Sigmoid colon (tissue), 7 donors: ENCODE measurements around the gene SLC5A1. TPM values are rescaled to one million over a fixed set of nuclear protein-coding genes. Genes with fewer than 3 reads are reported as not detected.

ENCODE experiments used
- DNase-seq: peaks from one replicate; pipeline ENCODE4 v3.0.0-alpha.2; 2019
- H3K27ac ChIP-seq, 4 donors: fragments of 200-600 bp; sonication (generic); one replicate each; pipeline ENCODE4 v1.5.1; 2016 to 2019; ENCODE audit warnings: mild to moderate bottlenecking in 1 of 4
- H3K27me3 ChIP-seq, 3 donors: fragments of 200-600 bp; sonication (generic); one replicate each; pipeline ENCODE4 v1.5.1; 2019; ENCODE audit warnings: mild to moderate bottlenecking in 1 of 3
- H3K36me3 ChIP-seq, 4 donors: fragments of 200-600 bp; sonication (generic); one replicate each; pipeline ENCODE4 v1.5.1; 2016 to 2019
- H3K4me1 ChIP-seq, 4 donors: fragments of 200-600 bp; sonication (generic); one replicate each; pipeline ENCODE4 v1.5.1; 2017 to 2019
- H3K4me3 ChIP-seq, 4 donors: fragments of 200-600 bp; sonication (generic); one replicate each; pipeline ENCODE4 v1.5.1; 2017 to 2019; ENCODE audit warnings: mild to moderate bottlenecking in 2 of 4, moderate library complexity in 1 of 4
- H3K9me3 ChIP-seq, 4 donors: fragments of 200-600 bp in 3 of 4; sonication (generic) in 3 of 4; one replicate each; pipeline versions ENCODE4 v1.5.1 to v1.6.1; 2013 to 2019
- EP300 ChIP-seq, 4 donors: sonication (generic); formaldehyde crosslinking; IDR thresholded peaks; one replicate each; pipeline ENCODE4 v1.6.1; 2017; ENCODE audit warnings: antibody characterized with exemption in 4 of 4
- POLR2A ChIP-seq, 2 donors: fragments of 450-650 bp; IDR thresholded peaks; one replicate each; pipeline ENCODE4 v1.6.1; 2016; ENCODE audit warnings: antibody characterized with exemption in 2 of 2, mild to moderate bottlenecking in 2 of 2, moderate library complexity in 2 of 2
- POLR2AphosphoS5 ChIP-seq, 4 donors: sonication (generic); formaldehyde crosslinking; IDR thresholded peaks; one replicate each; pipeline ENCODE4 v1.6.1; 2017; ENCODE audit warnings: antibody characterized with exemption in 4 of 4
- WGBS, 2 donors: extraction: QIAGEN DNeasy Blood & Tissue Kit; methylation state at CpG; one replicate each; pipeline ENCODE4 v1.1.7; 2013; 5-methylcytosine and 5-hydroxymethylcytosine counted together
- intact Hi-C: fragments of 100-400 bp; cut with DNase I; formaldehyde crosslinking; loops from one replicate; pipeline ENCODE4 v1.15.1; 2023
- polyA plus RNA-seq, 3 donors: library from polyadenylated mRNA; stranded (reverse); fragments of 200-250 nt; gene quantifications; one replicate each; pipeline ENCODE4 v1.2.3, GENCODE V29; 2013
- total RNA-seq, 4 donors: library from RNA; depleted of rRNA; stranded (reverse); fragments of >200 nt; gene quantifications; one replicate each; pipeline ENCODE4 v1.1.0, GENCODE V29; 2016
- TF ChIP-seq, protein P1 (sequence below), 4 experiments: fragments of 450-650 bp in 3 of 4; fragments of 200-600 bp in 1 of 4; IDR thresholded peaks; one replicate each; pipeline ENCODE4 v1.5.1; 2016 to 2019; ENCODE audit warnings: antibody characterized with exemption in 4 of 4, mild to moderate bottlenecking in 3 of 4, moderate library complexity in 2 of 4
- donor health status: healthy with polysubstance abuse.
- donor health status: Bipolar disorder and iron deficiency.
- donor health status: healthy.

Gene SLC5A1
- total and polyA plus RNA-seq, 7 donors = 2.4 to 28.8 (median 2.8) TPM; not detected in 4

DNA sequence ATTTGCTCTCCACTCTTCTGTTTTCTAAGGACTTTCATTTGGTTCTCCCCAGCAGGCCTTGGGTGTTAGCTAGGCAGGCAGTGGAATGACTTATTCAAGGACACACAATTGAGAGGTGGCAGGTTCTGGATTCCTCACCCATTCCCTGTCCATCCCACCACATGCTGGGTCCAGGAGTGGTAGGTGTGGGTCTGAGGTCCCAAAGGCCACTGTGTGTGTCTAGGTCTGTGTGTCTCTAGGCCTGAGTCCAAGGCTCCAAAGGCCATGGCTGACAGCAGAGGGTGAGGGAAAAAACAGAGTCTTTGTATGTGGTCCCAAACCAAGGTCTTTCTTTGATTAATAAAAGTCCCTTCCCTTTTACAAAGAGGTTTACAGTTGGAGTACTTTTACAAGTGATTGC lies 40.8 kb downstream of the SLC5A1 start:
- TF ChIP-seq EP300 (IDR thresholded peaks at IDR 0.05) (no peak), POLR2AphosphoS5 (IDR thresholded peaks at IDR 0.05) (no peak), POLR2A (IDR thresholded peaks at IDR 0.05) (no peak)
- TF ChIP-seq, protein P1, sequence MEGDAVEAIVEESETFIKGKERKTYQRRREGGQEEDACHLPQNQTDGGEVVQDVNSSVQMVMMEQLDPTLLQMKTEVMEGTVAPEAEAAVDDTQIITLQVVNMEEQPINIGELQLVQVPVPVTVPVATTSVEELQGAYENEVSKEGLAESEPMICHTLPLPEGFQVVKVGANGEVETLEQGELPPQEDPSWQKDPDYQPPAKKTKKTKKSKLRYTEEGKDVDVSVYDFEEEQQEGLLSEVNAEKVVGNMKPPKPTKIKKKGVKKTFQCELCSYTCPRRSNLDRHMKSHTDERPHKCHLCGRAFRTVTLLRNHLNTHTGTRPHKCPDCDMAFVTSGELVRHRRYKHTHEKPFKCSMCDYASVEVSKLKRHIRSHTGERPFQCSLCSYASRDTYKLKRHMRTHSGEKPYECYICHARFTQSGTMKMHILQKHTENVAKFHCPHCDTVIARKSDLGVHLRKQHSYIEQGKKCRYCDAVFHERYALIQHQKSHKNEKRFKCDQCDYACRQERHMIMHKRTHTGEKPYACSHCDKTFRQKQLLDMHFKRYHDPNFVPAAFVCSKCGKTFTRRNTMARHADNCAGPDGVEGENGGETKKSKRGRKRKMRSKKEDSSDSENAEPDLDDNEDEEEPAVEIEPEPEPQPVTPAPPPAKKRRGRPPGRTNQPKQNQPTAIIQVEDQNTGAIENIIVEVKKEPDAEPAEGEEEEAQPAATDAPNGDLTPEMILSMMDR (IDR thresholded peaks at IDR 0.05) = no peak
- intact Hi-C loops = no loop called here

DNA sequence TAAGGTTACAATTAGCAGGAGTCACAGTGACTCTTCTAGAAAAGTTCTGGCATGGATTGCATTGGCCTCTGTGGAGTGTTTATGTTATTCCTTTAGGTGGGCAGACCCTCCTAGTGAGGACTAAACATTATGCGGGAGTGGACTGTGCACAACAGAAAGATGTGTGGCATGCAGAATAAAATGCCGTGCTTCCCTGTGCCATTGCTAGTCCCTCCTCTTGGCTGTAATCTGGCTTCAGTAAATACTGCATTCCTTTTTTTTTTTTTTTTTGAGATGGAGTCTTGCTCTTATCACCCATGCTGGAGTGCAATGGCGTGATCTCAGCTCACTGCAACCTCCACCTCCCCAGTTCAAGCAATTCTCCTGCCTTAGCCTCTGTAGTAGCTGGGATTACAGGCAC lies 45.0 kb downstream of the SLC5A1 start:
- TF ChIP-seq EP300 (IDR thresholded peaks at IDR 0.05) (no peak), POLR2AphosphoS5 (IDR thresholded peaks at IDR 0.05) (no peak)
- TF ChIP-seq, protein P1 (IDR thresholded peaks at IDR 0.05) = no peak
- Histone ChIP-seq H3K36me3 (no peaks in the 10 kb centered on the region), H3K9me3 (no peaks in the 10 kb centered on the region), H3K27ac (no peak overlapping the region), H3K27me3 (no peaks in the 10 kb centered on the region), H3K4me3 (no peak overlapping the region), H3K4me1 (no peaks in the 10 kb centered on the region)
- intact Hi-C loops = no loop called here
- WGBS, 2 donors = 68 to 69% methylated on average over 3 of the region's 3 CpGs
- DNase-seq = no peak

More for the DNA sequence above, 40.8 kb downstream of the SLC5A1 start:
- no peaks in the 10 kb centered on the region for H3K27me3 ChIP-seq
- peaks cover 0 to 6% (median 0%) of the 10 kb centered on the region in 4 donors for H3K4me1 ChIP-seq
- H3K4me3 ChIP-seq = no peak overlapping the region
- H3K27ac ChIP-seq = no peak overlapping the region
- no peaks in the 10 kb centered on the region for H3K36me3 ChIP-seq
- no peaks in the 10 kb centered on the region for H3K9me3 ChIP-seq
- DNase-seq = no peak

DNA sequence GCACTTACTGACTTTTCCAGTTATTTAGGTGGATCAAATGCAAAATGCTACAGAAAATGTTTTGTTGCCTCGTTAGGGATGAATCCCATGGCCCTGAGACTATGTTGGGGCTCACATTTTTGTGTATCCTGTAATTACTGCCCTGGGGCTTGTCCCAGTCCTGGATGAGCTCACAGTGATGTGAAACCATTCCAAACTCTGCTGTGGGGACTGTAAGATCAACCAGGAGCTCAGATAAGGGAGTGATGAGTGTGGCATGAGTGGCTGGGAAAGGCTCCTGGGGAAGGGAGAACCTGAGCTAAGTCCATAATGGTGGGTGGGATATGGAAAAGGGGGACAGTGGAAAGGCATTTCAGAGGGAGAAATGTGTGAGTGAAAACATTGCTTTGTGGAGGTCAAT lies 54.0 kb downstream of the SLC5A1 start:
- Histone ChIP-seq H3K27ac (no peak overlapping the region), H3K36me3 (no peaks in the 10 kb centered on the region), H3K9me3 (no peaks in the 10 kb centered on the region), H3K27me3 (no peaks in the 10 kb centered on the region), H3K4me1 (no peaks in the 10 kb centered on the region), H3K4me3 (no peak overlapping the region)
- intact Hi-C loops = no loop called here
- DNase-seq = no peak
- TF ChIP-seq EP300 (IDR thresholded peaks at IDR 0.05) (no peak), POLR2A (IDR thresholded peaks at IDR 0.05) (no peak), POLR2AphosphoS5 (IDR thresholded peaks at IDR 0.05) (no peak)
- TF ChIP-seq, protein P1 (IDR thresholded peaks at IDR 0.05) = no peak
- 53 to 74% methylated on average over 1 of the region's 1 CpG for WGBS, 2 donors

DNA sequence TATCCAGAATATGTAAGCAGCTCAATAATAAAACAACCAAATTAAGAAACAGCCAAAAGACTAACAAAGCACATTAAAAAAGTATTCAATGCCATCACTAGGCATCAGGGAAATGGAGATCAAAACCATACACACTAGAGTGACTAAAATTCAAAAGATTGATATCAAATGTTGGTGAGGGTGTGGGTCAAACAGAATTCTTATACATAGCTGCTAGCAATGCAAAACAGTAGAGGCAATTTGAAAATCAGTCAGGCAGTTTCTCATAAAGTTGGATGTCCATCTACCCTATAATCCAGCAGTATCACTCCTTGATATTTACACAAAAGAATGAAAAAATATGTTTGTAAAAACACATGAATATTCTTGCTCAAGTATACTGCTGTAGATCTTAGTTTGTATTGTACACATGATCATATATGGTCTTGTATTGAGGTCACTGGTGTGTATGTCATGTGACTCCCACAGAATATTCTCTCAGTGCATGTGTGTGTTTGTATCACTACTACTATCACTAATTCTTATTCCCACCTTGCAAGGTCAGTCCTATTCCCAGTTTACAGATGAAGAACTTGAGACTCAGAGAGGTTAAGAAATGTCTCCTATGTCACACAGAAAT lies 54.9 kb downstream of the SLC5A1 start:
- Histone ChIP-seq H3K9me3 (no peaks in the 10 kb centered on the region), H3K27me3 (no peaks in the 10 kb centered on the region), H3K36me3 (no peaks in the 10 kb centered on the region), H3K4me3 (no peak overlapping the region), H3K4me1 (no peaks in the 10 kb centered on the region), H3K27ac (no peak overlapping the region)
- intact Hi-C loops = no loop called here
- TF ChIP-seq EP300 (IDR thresholded peaks at IDR 0.05) = no peak
- TF ChIP-seq POLR2A (IDR thresholded peaks at IDR 0.05) = no peak
- TF ChIP-seq, protein P1 (IDR thresholded peaks at IDR 0.05) = no peak
- TF ChIP-seq POLR2AphosphoS5 (IDR thresholded peaks at IDR 0.05) = no peak
- DNase-seq = no peak

DNA sequence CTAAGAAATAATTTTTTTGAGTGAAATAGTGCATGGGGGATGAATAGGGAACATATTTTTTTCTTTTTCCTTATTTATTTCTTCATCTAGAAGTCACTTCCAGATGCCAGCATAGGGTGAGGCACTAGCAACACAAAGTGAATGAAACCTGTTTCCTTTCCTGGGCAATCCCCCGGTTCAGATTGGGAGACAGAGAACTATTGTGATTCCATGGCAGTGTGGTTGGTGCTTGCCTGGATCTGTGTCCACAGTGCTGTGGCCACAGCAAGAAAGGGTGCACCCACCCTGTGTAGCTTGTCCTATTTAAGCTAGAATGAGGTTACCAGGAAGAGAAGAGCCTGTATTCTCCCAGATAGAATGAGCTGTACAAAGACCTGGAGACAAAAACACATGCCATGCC lies 57.6 kb downstream of the SLC5A1 start:
- no peaks in the 10 kb centered on the region for H3K4me1 ChIP-seq
- no peak overlapping the region for H3K27ac ChIP-seq
- H3K4me3 ChIP-seq = no peak overlapping the region
- TF ChIP-seq POLR2A (IDR thresholded peaks at IDR 0.05) (no peak), EP300 (IDR thresholded peaks at IDR 0.05) (no peak), POLR2AphosphoS5 (IDR thresholded peaks at IDR 0.05) (no peak)
- TF ChIP-seq, protein P1 (IDR thresholded peaks at IDR 0.05) = no peak
- 36 to 42% methylated on average over 1 of the region's 1 CpG for WGBS, 2 donors
- no peaks in the 10 kb centered on the region for H3K9me3 ChIP-seq
- no peak for DNase-seq
- no peaks in the 10 kb centered on the region for H3K36me3 ChIP-seq
- H3K27me3 ChIP-seq = no peaks in the 10 kb centered on the region
- intact Hi-C loops = no loop called here
